ENCODE measurements around the gene SIAE. TPM values are rescaled to one million over a fixed set of nuclear protein-coding genes. Genes with fewer than 3 reads are reported as not detected.

The SIAE gene
- total RNA-seq, 1 experiment from 2014 or later = 5.6 TPM

- H3K27ac Mint-ChIP-seq = no peak overlapping the region; a peak in 1 of 7 replicates
- no peak overlapping the region for H3K18ac ChIP-seq (ENCODE audit: insufficient read length, low read depth, low read length)
- H3K14ac ChIP-seq (ENCODE audit: insufficient read depth, low read length) = no peak overlapping the region
- no peaks in the 10 kb centered on the region for H3K9me3 ChIP-seq (ENCODE audit: control insufficient read depth, low read depth, low read length)
- H3K23me2 ChIP-seq (ENCODE audit: insufficient read length, low read depth, low read length, poor library complexity, severe bottlenecking) = no peaks in the 10 kb centered on the region
- H3K4ac ChIP-seq (ENCODE audit: low read depth, low read length) = no peak overlapping the region
- no CpG with 5 or more reads among the region's 3 CpGs for WGBS (ENCODE audit: extremely low coverage, insufficient read length, low lambda C conversion rate)
- peaks cover 8 to 12% of the 10 kb centered on the region in 2 experiments for H3K4me1 Mint-ChIP-seq
- peaks cover 0 to 3% of the 10 kb centered on the region in 2 experiments; a peak in 1 of 5 replicates for H3K9me3 Mint-ChIP-seq
- no peak overlapping the region for H3K23ac ChIP-seq (ENCODE audit: insufficient read length, low read depth, low read length)
- H3K4me1 ChIP-seq (ENCODE audit: insufficient read depth, low read length) = peaks cover 3% of the 10 kb centered on the region; the same call in 1 of the 2 replicates
- no peak overlapping the region for H3K4me2 ChIP-seq (ENCODE audit: insufficient read depth, insufficient read length, low read length)
- DNase-seq = no peak
- no peaks in the 10 kb centered on the region for H3K27me3 ChIP-seq (ENCODE audit: insufficient read depth, low read length)
- no peak overlapping the region for H3T11ph ChIP-seq (ENCODE audit: low read length)
- H4K8ac ChIP-seq (replicated peaks; ENCODE audit: insufficient read length, low read depth, low read length) = no peak overlapping the region
- no peaks in the 10 kb centered on the region for H4K20me1 ChIP-seq (ENCODE audit: control insufficient read depth, insufficient read depth, insufficient read length)
- H2AK5ac ChIP-seq (ENCODE audit: insufficient read length, low read length) = no peak overlapping the region
- TF ChIP-seq CTCF (conservative IDR thresholded peaks at IDR 0.05) = no peak
- H2AFZ ChIP-seq (ENCODE audit: low read length) = no peak overlapping the region
- H2BK15ac ChIP-seq (ENCODE audit: low read depth, low read length) = no peak overlapping the region
- no peak overlapping the region for H3K56ac ChIP-seq (ENCODE audit: insufficient read length, low read depth, low read length)
- no peak overlapping the region for H2BK5ac ChIP-seq (ENCODE audit: insufficient read length, low read length)
- H3K36me3 Mint-ChIP-seq (ENCODE audit: insufficient read depth in 1 of 3, low read depth in 3 of 3) = peaks cover 0 to 26% (median 9%) of the 10 kb centered on the region in 3 experiments; a peak in 4 of 7 replicates
- no peak overlapping the region for H3K4me3 Mint-ChIP-seq
- H4K5ac ChIP-seq (ENCODE audit: insufficient read length, low read depth, low read length) = no peak overlapping the region
- H3K27ac ChIP-seq (ENCODE audit: insufficient read length, low read depth, low read length) = no peak overlapping the region
- no peaks in the 10 kb centered on the region for H3K79me1 ChIP-seq (ENCODE audit: insufficient read depth, low read depth, low read length, poor library complexity, severe bottlenecking)
- H2BK120ac ChIP-seq (ENCODE audit: low read depth, low read length, poor library complexity, severe bottlenecking) = no peak overlapping the region
- H2BK12ac ChIP-seq (ENCODE audit: insufficient read length, low read depth, low read length) = no peak overlapping the region
- H4K91ac ChIP-seq (ENCODE audit: insufficient read length, low read depth, low read length) = no peak overlapping the region
- no peak overlapping the region for H3K9ac ChIP-seq (ENCODE audit: extremely low read depth, insufficient read length, low read length)
- no peaks in the 10 kb centered on the region for H3K27me3 Mint-ChIP-seq (ENCODE audit: low read depth)
- no peak overlapping the region for H2BK20ac ChIP-seq (ENCODE audit: low read depth, low read length, poor library complexity, severe bottlenecking)
- H3K79me2 ChIP-seq (ENCODE audit: insufficient read depth, low read length) = no peaks in the 10 kb centered on the region
Measured at GRCh38 chr11:124642628-124643027, 30.9 kb downstream of the SIAE start.
